ENCODE data around the gene IFITM10.

The IFITM10 gene

DNA sequence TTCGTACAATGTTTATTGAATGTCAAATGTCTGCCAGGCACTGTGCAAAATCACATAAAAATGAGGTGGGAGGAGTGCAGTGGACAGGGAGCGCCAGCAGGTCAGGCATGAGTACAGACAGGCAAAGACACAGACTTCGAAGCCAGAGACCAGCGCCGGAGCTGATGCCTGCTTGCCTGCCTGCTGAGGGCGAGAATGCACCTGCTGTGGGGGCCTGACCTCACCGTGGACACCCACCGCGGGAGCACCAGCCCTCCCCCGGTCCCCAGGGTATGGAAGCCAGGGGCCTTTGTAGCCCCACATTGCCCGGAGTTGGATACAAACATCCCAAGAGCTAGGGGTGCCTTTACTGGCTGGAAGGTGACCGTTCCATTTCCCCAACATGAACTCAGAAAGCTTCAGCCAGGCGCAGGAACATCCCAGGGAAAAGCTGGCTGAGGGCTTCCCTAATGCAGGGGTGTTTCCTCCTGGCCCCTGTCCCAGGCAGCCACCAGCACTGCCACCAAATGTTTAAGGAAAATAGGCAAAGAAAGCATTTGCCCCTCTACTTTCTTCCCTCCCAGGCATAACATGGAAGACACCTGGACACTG, 17.9 kb downstream of the IFITM10 start:
- H3K4me3 ChIP-seq (ENCODE audit: low read length), result no peak overlapping the region

DNA sequence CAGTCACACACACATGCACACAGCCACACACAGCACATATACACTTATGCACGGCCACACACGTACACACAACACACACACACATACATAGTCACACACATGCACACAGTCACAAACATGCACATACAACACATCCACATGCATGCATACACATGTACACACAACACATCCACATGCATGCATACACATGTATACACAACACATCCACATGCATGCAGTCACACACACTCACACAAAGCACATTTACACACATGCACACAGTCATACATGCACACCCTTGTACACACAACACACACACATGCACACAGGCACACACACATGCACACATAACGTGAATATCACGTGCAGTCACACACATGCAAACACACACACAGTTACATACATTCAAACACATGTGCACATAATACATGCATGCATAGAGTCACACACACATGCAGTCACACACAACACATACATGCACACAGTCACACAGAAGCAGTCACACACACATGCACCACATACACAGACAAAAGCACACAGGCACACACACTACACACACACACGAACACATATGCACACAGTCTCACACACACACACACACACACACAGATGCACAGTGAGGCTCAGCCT, 18.8 kb downstream of the IFITM10 start:
- TF ChIP-seq, protein P1, sequence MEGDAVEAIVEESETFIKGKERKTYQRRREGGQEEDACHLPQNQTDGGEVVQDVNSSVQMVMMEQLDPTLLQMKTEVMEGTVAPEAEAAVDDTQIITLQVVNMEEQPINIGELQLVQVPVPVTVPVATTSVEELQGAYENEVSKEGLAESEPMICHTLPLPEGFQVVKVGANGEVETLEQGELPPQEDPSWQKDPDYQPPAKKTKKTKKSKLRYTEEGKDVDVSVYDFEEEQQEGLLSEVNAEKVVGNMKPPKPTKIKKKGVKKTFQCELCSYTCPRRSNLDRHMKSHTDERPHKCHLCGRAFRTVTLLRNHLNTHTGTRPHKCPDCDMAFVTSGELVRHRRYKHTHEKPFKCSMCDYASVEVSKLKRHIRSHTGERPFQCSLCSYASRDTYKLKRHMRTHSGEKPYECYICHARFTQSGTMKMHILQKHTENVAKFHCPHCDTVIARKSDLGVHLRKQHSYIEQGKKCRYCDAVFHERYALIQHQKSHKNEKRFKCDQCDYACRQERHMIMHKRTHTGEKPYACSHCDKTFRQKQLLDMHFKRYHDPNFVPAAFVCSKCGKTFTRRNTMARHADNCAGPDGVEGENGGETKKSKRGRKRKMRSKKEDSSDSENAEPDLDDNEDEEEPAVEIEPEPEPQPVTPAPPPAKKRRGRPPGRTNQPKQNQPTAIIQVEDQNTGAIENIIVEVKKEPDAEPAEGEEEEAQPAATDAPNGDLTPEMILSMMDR (conservative IDR thresholded peaks at IDR 0.05; ENCODE audit: low read length), result no peak
- no peak for DNase-seq (ENCODE audit: low read depth)
- H3K4me3 ChIP-seq (ENCODE audit: low read length), result no peak overlapping the region

More for the DNA sequence above, 17.9 kb downstream of the IFITM10 start:
- no peak for DNase-seq (ENCODE audit: low read depth)
- TF ChIP-seq, protein P1 (conservative IDR thresholded peaks at IDR 0.05; ENCODE audit: low read length), result no peak

DNA sequence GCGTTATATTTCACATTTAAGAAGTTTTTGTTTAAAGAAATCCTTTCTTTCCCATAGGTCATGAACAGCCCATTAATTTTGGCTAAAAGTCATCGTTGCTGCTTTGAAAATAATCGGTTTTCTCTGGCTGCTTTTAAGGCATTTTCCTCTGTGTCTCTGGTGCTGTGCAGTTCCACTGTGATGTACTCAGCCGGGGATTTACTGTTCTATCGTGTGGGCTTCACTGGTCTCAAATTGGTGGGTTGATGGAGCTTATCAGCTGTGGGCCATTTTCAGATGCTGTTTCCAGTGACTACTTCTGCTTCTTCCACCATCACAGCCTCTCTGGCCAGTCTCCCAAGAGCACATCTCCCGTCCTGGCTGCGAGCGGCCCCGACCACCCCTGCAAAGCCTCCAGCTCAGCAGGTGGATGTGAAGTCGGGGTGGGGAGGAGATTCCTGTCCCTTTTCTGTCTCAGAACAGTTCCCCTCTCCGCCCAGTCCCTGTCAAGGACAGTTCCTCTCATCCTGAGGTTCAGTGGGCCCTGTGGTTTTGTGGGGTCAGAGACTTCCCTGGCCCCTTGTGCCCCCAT, 20.3 kb downstream of the IFITM10 start:
- H3K4me3 ChIP-seq (ENCODE audit: low read length), result no peak overlapping the region
- TF ChIP-seq, protein P1 (conservative IDR thresholded peaks at IDR 0.05; ENCODE audit: low read length), result no peak
- DNase-seq (ENCODE audit: low read depth), result no peak

DNA sequence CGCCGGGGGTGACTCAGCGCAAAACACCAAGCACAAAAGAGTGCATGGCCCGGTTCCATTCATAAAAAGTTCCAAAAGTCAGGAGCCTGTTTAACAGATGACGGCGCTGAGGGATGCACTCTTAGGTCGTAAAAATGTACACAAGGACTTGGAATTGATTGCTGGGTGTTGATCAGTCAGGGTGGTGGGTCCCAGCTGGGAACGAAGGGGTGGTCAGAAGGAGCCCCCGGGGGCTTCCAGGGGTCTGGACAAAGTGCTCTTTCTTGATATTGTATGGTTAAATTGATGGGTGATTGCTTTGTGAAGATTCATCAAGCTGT, 20.7 kb downstream of the IFITM10 start:
- DNase-seq (ENCODE audit: low read depth), result peak; percentile 70
- TF ChIP-seq, protein P1 (conservative IDR thresholded peaks at IDR 0.05; ENCODE audit: low read length), result no peak
- H3K4me3 ChIP-seq (ENCODE audit: low read length), result peak overlapping the region; percentile 45

DNA sequence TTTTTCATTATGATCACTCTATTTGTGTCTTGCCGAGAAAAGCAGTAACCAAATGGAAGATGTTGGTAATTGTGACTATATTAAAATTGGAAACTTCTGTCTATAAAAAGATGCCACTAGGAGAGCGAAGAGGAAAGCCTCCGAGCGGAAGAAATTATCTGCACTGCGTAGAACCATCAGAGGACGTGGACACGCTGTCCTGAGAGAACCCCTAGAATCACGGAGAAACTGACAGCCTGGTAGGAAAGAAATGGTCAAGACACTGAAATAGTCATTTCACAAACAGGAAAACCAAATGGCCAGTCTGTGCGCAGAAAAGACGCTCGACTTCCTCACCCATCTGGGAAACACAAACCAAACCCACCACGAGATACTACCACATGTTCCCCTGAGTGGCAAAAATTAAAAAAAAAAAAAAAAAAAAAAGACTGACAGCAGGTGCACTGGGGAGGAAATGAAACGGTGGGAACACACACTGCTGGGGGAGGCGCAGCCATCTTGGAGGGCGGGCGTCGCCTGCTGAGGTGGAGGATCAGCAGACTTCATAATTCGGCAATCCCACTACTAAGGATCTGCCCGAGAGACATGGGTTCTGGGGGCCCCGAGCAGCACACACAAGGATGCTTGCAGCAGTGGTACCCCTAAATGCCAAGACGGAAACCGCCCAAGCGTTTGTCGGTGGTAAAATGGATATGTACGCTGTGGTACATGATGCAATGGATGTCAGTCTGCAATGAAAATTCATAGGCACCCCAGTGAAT, 21.3 kb downstream of the IFITM10 start:
- no peak for DNase-seq (ENCODE audit: low read depth)
- TF ChIP-seq, protein P1 (conservative IDR thresholded peaks at IDR 0.05; ENCODE audit: low read length), result no peak
- peak overlapping the region; percentile 45 for H3K4me3 ChIP-seq (ENCODE audit: low read length)

DNA sequence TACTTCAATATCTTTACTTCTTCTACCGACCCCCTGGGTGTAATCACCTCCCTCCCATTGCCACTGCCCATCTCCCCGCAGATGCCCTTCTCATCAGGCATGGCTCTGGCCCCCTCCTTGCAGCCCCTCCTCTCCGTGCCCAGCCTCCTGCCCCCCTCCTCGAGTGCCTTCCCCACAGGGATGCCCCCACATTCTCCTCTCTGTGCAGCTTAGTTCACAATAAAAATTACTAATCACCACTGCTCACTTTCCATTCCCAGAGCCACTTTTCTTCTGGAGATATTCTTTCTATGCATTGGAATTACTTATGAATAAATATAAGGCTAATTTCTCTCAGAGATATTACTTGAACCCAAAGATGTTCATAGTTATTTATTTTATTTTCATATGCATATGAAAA, 22.1 kb downstream of the IFITM10 start:
- no peak overlapping the region for H3K4me3 ChIP-seq (ENCODE audit: low read length)
- DNase-seq (ENCODE audit: low read depth), result no peak
- TF ChIP-seq, protein P1 (conservative IDR thresholded peaks at IDR 0.05; ENCODE audit: low read length), result no peak
